ENCODE data around the gene NOP16. TPM values are rescaled to one million over a fixed set of nuclear protein-coding genes. Genes with fewer than 3 reads are reported as not detected.

Gene NOP16
- total RNA-seq, 3 donors from 2014 or later, result 8.5 to 13.8 (median 12.4) TPM

DNA sequence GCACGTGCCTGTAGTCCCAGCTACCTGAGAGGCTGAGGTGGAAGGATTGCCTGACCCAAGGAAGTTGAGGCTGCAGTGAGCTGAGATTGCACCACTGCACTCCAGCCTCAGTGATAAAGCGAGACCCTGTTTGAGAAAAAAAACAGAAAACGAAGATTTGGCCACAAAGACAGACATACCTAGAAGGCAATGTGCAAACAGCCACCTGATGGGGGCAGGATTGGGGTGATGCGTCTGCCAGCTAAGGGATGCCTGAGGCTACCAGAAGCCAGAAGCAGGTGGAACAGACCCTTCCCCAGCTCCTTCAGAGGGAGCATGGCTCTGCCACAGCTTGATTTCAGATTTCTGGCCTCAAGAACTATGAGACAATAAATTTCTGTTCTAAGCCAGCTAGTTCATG is 3.1 kb upstream of the NOP16 start:
- H3K9me3 ChIP-seq, result no peaks in the 10 kb centered on the region
- H3K27ac ChIP-seq, result no peak overlapping the region
- H3K4me1 ChIP-seq, result peaks cover 7% of the 10 kb centered on the region in 2 donors
- no peak overlapping the region for H3K4me3 ChIP-seq
- H3K36me3 ChIP-seq, result no peaks in the 10 kb centered on the region
- intact Hi-C loops (cut with DNase I; ENCODE audit: low total_unique reads), result no loop called here
- DNase-seq (ENCODE audit: low spot score in 2 of 2), result no peak
- no peaks in the 10 kb centered on the region for H3K27me3 ChIP-seq
- TF ChIP-seq POLR2A (IDR thresholded peaks at IDR 0.05), result no peak
- TF ChIP-seq POLR2AphosphoS5 (IDR thresholded peaks at IDR 0.05), result no peak
- TF ChIP-seq, protein P1, sequence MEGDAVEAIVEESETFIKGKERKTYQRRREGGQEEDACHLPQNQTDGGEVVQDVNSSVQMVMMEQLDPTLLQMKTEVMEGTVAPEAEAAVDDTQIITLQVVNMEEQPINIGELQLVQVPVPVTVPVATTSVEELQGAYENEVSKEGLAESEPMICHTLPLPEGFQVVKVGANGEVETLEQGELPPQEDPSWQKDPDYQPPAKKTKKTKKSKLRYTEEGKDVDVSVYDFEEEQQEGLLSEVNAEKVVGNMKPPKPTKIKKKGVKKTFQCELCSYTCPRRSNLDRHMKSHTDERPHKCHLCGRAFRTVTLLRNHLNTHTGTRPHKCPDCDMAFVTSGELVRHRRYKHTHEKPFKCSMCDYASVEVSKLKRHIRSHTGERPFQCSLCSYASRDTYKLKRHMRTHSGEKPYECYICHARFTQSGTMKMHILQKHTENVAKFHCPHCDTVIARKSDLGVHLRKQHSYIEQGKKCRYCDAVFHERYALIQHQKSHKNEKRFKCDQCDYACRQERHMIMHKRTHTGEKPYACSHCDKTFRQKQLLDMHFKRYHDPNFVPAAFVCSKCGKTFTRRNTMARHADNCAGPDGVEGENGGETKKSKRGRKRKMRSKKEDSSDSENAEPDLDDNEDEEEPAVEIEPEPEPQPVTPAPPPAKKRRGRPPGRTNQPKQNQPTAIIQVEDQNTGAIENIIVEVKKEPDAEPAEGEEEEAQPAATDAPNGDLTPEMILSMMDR (IDR thresholded peaks at IDR 0.05), result no peak

DNA sequence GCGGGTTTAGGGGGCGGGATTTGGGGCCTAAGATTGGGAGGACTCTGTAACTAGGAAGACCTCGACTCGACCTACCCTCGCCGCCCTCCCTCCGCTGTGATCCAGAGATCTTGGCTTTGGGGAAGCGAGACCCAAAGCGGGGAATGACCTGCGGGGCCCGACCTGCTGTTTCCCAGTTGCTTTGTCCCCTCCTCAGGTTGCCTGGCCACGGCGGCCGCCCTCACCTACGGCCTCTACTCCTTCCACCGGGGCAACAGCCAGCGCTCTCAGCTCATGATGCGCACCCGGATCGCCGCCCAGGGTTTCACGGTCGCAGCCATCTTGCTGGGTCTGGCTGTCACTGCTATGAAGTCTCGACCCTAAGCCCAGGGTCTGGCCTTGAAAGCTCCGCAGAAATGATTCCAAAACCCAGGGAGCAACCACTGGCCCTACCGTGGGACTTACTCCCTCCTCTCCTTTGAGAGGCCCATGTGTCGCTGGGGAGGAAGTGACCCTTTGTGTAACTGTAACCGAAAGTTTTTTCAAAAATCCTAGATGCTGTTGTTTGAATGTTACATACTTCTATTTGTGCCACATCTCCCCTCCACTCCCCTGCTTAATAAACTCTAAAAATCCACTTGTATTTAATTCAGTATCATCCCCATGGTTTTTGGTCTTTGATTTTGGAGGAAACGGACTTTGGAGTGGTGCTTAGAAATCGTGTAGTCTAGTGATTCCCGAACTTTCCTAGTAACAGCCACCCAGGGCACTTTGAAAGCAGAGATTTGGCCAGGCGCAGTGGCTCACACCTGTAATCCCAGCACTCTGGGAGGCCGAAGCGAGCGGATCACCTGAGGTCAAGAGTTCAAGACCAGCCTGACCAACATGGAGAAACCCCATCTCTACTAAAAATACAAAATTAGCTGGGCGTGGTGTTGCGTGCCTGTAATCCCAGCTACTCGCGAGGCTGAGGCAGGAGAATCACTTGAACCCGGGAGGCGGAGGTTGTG is 1.0 kb upstream of the NOP16 start:
- intact Hi-C loops (cut with DNase I; ENCODE audit: low total_unique reads), result no loop called here
- peaks cover 8% of the 10 kb centered on the region for H3K36me3 ChIP-seq
- peaks cover 7% of the 10 kb centered on the region in 2 donors for H3K4me1 ChIP-seq
- no peak for DNase-seq (ENCODE audit: low spot score in 2 of 2)
- TF ChIP-seq POLR2AphosphoS5 (IDR thresholded peaks at IDR 0.05), result peak in 2 of 3 donors; percentile 54 to 87
- TF ChIP-seq POLR2A (IDR thresholded peaks at IDR 0.05), result peak; percentile 50
- TF ChIP-seq, protein P1 (IDR thresholded peaks at IDR 0.05), result no peak
- H3K4me3 ChIP-seq, result peak overlapping the region; percentile 77 to 82 (median 79)
- no peaks in the 10 kb centered on the region for H3K9me3 ChIP-seq
- H3K27ac ChIP-seq, result peak overlapping the region; percentile 92 to 98
- no peaks in the 10 kb centered on the region for H3K27me3 ChIP-seq

DNA sequence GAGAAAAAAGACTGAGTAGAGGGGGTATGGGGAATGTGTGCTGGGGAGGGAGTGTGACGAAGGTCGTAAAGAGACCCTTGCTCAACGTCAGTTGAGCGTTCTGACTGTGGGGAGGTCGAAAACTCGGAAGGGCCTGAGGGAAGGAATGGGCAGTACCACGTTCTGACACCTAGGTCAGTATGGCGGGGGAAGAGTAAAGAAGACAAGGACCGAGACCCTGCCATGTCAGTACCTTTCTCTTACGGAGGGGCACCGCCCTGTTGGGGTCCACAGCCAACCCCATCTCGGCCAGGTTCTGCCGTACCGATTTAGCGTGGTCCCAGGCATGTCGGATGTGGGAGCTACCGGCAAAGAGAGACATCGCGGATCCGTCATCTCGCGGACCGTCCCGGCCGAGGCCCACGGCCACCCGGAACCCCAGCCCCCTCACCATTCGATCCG is 375 bp downstream of the NOP16 start:
- TF ChIP-seq POLR2AphosphoS5 (IDR thresholded peaks at IDR 0.05) (no peak), POLR2A (IDR thresholded peaks at IDR 0.05) (no peak)
- TF ChIP-seq, protein P1 (IDR thresholded peaks at IDR 0.05), result no peak
- peak overlapping the region; percentile 92 to 98 for H3K27ac ChIP-seq
- H3K36me3 ChIP-seq, result peaks cover 8% of the 10 kb centered on the region
- no peaks in the 10 kb centered on the region for H3K9me3 ChIP-seq
- peak overlapping the region; percentile 77 to 82 (median 79) for H3K4me3 ChIP-seq
- H3K27me3 ChIP-seq, result no peaks in the 10 kb centered on the region
- DNase-seq (ENCODE audit: low spot score in 2 of 2), result no peak
- peaks cover 7% of the 10 kb centered on the region in 2 donors for H3K4me1 ChIP-seq
- intact Hi-C loops (cut with DNase I; ENCODE audit: low total_unique reads), result no loop called here

DNA sequence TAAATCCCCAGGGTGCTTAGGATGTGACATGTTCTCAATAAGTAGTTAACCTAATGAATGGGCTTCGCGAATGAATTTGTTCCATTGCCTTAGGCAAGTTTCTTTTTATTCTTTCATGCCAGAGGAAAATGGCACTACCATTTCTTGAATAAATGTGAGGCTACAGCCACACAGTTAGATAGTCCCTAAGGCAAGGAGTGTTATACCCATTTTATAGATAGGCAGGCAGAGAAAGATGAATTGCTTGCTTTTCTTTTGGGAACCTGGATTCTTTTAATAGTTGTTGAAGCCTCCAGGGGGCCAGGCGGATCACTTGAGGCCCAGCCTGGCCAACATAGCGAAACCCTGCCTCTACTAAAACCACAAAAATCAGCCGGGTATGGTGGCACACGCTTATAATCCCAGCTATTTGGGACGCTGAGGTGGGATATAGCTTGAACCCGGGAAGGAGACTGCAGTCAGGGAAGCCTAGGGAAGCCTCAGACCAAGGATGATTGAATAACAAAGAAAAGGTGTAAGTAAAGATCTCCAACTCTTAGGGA is 943 bp downstream of the NOP16 start:
- Histone ChIP-seq H3K36me3 (peaks cover 8% of the 10 kb centered on the region), H3K9me3 (no peaks in the 10 kb centered on the region), H3K4me1 (peaks cover 7% of the 10 kb centered on the region in 2 donors), H3K27ac (no peak overlapping the region), H3K27me3 (no peaks in the 10 kb centered on the region), H3K4me3 (peak overlapping the region; percentile 77 to 82 (median 79))
- DNase-seq (ENCODE audit: low spot score in 2 of 2), result no peak
- TF ChIP-seq, protein P1 (IDR thresholded peaks at IDR 0.05), result no peak
- TF ChIP-seq POLR2AphosphoS5 (IDR thresholded peaks at IDR 0.05), result no peak
- no peak for TF ChIP-seq POLR2A (IDR thresholded peaks at IDR 0.05)
- intact Hi-C loops (cut with DNase I; ENCODE audit: low total_unique reads), result no loop called here

DNA sequence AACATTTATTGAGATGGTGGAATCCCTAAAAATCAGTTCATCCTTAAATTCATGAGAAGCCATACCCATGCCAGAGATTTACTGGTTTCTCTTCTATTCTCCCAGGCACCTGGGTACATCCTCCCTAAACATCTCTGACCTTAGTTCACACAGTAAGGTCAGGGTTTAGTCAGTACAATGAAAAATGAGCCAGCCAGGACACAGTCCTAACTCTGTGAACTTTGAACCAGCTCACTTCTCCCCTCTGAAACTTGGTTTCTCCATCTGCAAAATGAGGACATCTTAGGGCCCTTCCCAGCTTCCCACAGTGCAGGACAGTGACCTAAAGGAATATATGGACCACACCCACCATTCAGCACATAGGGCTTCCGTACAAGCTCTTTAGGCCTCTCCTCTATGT is 1.9 kb downstream of the NOP16 start:
- DNase-seq (ENCODE audit: low spot score in 2 of 2), result no peak
- Histone ChIP-seq H3K4me1 (peaks cover 7% of the 10 kb centered on the region in 2 donors), H3K36me3 (peaks cover 8% of the 10 kb centered on the region), H3K27ac (no peak overlapping the region), H3K9me3 (no peaks in the 10 kb centered on the region), H3K4me3 (no peak overlapping the region), H3K27me3 (no peaks in the 10 kb centered on the region)
- intact Hi-C loops (cut with DNase I; ENCODE audit: low total_unique reads), result no loop called here
- TF ChIP-seq, protein P1 (IDR thresholded peaks at IDR 0.05), result no peak
- TF ChIP-seq POLR2AphosphoS5 (IDR thresholded peaks at IDR 0.05) (no peak), POLR2A (IDR thresholded peaks at IDR 0.05) (no peak)
